CD4-positive, alpha-beta memory T cell (primary cell): Measurements from ENCODE around the gene EML6. TPM values are rescaled to one million over a fixed set of nuclear protein-coding genes. Genes with fewer than 3 reads are reported as not detected.

Experiments used
- CTCF ChIA-PET: fragments of 350-600 bp; sonication (Branson Sonifier 250); formaldehyde crosslinking; loops from one replicate; lab custom pipeline; 2021; ENCODE audit warnings: inconsistent platforms; ENCODE audit not compliant: partially characterized antibody; lab: Charles Lee
- POLR2A ChIA-PET: fragments of 350-600 bp; sonication (Branson Sonifier 250); formaldehyde crosslinking; loops from one replicate; lab custom pipeline; 2021; ENCODE audit not compliant: partially characterized antibody; lab: Charles Lee
- DNase-seq, 5 donors: peaks; one replicate each; pipeline versions ENCODE4 v3.0.0 to v3.0.0-alpha.2; 2020 to 2022; ENCODE audit warnings: mixed read lengths in 1 of 5
- H3K27ac ChIP-seq: one replicate; pipeline ENCODE4 v1.7.0; 2013; ENCODE audit warnings: low read depth, low read length
- H3K27me3 ChIP-seq: 2 replicates; pipeline ENCODE4 v1.7.0; 2013; ENCODE audit warnings: mild to moderate bottlenecking, low read length, moderate library complexity; ENCODE audit not compliant: insufficient read depth
- H3K36me3 ChIP-seq: 2 replicates; pipeline ENCODE4 v1.7.0; 2013; ENCODE audit warnings: mild to moderate bottlenecking, low read length, moderate library complexity; ENCODE audit not compliant: insufficient read depth
- H3K4me1 ChIP-seq: 2 replicates; pipeline ENCODE4 v1.7.0; 2013; ENCODE audit warnings: mild to moderate bottlenecking, low read length, moderate library complexity; ENCODE audit not compliant: insufficient read depth
- H3K4me3 ChIP-seq, 2 donors: one replicate each; pipeline ENCODE4 v1.7.0; 2013; ENCODE audit warnings: low read length in 2 of 2, mild to moderate bottlenecking in 1 of 2
- H3K9me3 ChIP-seq, 2 donors: one replicate each; pipeline ENCODE4 v1.7.0; 2013; ENCODE audit warnings: low read length in 2 of 2, control low read depth in 1 of 2; ENCODE audit not compliant: control insufficient read depth in 1 of 2
- H3K27ac Mint-ChIP-seq, 7 donors: one replicate each; pipeline ENCODE4 v1.8.0; 2020 to 2021; ENCODE audit warnings: mixed read lengths in 7 of 7, mild to moderate bottlenecking in 6 of 7, inconsistent platforms in 3 of 7, moderate library complexity in 3 of 7
- H3K27me3 Mint-ChIP-seq, 2 donors: one replicate each; pipeline ENCODE4 v1.8.0; 2020 to 2021; ENCODE audit warnings: mixed read lengths in 2 of 2
- H3K36me3 Mint-ChIP-seq, 2 donors: one replicate each; pipeline ENCODE4 v1.8.0; 2020 to 2021; ENCODE audit warnings: mixed read lengths in 2 of 2, inconsistent platforms in 1 of 2, mild to moderate bottlenecking in 1 of 2
- H3K4me1 Mint-ChIP-seq, 4 donors: one replicate each; pipeline ENCODE4 v1.8.0; 2020 to 2021; ENCODE audit warnings: mixed read lengths in 4 of 4, mild to moderate bottlenecking in 1 of 4
- H3K4me3 Mint-ChIP-seq, 8 donors: one replicate each; pipeline ENCODE4 v1.8.0; 2020 to 2021; ENCODE audit warnings: mixed read lengths in 8 of 8, mild to moderate bottlenecking in 7 of 8, moderate library complexity in 6 of 8, inconsistent platforms in 3 of 8
- H3K9me3 Mint-ChIP-seq, 8 donors: one replicate each; pipeline ENCODE4 v1.8.0; 2020 to 2021; ENCODE audit warnings: mixed read lengths in 8 of 8, mild to moderate bottlenecking in 5 of 8, inconsistent platforms in 3 of 8, moderate library complexity in 1 of 8
- intact Hi-C: fragments of 100-400 bp; cut with micrococcal nuclease; formaldehyde crosslinking; loops from one replicate; pipeline ENCODE4 v1.15.1; 2023
- polyA plus RNA-seq, 2 donors: library from polyadenylated mRNA; unstranded; fragments of 300-500 nt; fragmentation: Illumina TruSeq; gene quantifications; one replicate each; pipeline ENCODE4 v1.2.3, GENCODE V29; 2021
- total RNA-seq, 2 experiments: library from RNA; stranded (reverse); gene quantifications; one replicate each; pipeline ENCODE4 v1.2.3, GENCODE V29; 2021

The EML6 gene
- total and polyA plus RNA-seq, 4 experiments from 2014 or later = 0.02 to 3.9 (median 1.8) TPM; not detected in 1

DNA sequence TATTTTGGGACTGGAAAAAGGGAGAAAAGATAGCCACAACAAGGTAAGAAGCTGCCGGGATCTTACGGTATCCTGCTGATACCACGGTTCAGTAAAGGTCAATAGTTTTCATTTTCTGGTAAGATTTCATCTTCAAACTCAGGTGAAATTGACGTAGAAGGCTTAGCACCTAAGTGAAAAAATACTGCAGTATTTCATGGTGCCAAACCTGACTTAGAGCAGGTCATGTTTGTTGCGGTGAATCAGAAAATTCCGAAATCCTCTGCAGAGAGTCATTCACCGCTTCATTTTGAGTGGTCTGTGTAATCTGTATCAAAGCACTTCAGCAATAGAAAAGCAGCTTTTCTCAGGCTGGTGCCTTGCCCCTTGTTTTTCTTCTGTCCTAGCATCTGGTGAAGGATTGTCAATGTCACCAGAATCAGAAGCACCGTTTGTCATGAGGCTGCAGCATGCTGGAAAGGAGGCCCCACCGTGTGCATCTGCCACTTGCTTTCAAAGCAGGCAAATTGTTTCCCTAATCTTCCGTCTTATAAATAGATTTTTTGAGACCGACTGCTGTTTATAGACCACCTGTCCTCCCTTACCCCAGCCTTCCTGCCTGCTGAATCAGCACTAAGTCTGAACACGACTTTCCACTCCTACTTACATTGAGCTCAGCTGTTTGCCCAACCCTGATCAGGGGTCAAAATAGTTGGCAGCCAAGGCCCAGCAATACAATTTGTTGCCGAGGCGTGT is 156.3 kb downstream of the EML6 start:
- Mint-ChIP-seq H3K27ac (no peak overlapping the region), H3K4me3 (no peak overlapping the region)
- POLR2A ChIA-PET = no interaction called here

GRCh38 chr2:54880428-54880827 is 157.0 kb downstream of the EML6 start:
- no peaks in the 10 kb centered on the region for H3K36me3 ChIP-seq
- DNase-seq = no peak
- Mint-ChIP-seq H3K9me3 (no peaks in the 10 kb centered on the region), H3K27ac (no peak overlapping the region), H3K27me3 (peaks cover 2 to 3% of the 10 kb centered on the region in 2 donors), H3K4me3 (no peak overlapping the region), H3K4me1 (no peaks in the 10 kb centered on the region), H3K36me3 (no peaks in the 10 kb centered on the region)
- no peaks in the 10 kb centered on the region for H3K9me3 ChIP-seq
- intact Hi-C loops = no loop called here
- no peaks in the 10 kb centered on the region for H3K27me3 ChIP-seq
- H3K27ac ChIP-seq = no peak overlapping the region
- H3K4me1 ChIP-seq = no peaks in the 10 kb centered on the region
- POLR2A ChIA-PET = interaction anchor here (1.6 kb wide), 1 partner anchor 10 kb away, joined by 3 read pairs; no protein-coding TSS in a partner anchor
- CTCF ChIA-PET = interaction anchor here (1.1 kb wide), 1 partner anchor 19 kb away, joined by 3 read pairs; no protein-coding TSS in a partner anchor
- no peak overlapping the region for H3K4me3 ChIP-seq

More for the DNA sequence above, 156.3 kb downstream of the EML6 start:
- intact Hi-C loops = no loop called here
- Mint-ChIP-seq H3K4me1 (no peaks in the 10 kb centered on the region), H3K27me3 (peaks cover 2 to 3% of the 10 kb centered on the region in 2 donors), H3K9me3 (no peaks in the 10 kb centered on the region), H3K36me3 (no peaks in the 10 kb centered on the region)
- Histone ChIP-seq H3K4me3 (no peak overlapping the region), H3K27me3 (no peaks in the 10 kb centered on the region), H3K36me3 (no peaks in the 10 kb centered on the region), H3K9me3 (no peaks in the 10 kb centered on the region), H3K27ac (no peak overlapping the region), H3K4me1 (no peaks in the 10 kb centered on the region)
- DNase-seq = no peak
- CTCF ChIA-PET = interaction anchor here (1.1 kb wide), 1 partner anchor 20 kb away, joined by 3 read pairs; no protein-coding TSS in a partner anchor

DNA sequence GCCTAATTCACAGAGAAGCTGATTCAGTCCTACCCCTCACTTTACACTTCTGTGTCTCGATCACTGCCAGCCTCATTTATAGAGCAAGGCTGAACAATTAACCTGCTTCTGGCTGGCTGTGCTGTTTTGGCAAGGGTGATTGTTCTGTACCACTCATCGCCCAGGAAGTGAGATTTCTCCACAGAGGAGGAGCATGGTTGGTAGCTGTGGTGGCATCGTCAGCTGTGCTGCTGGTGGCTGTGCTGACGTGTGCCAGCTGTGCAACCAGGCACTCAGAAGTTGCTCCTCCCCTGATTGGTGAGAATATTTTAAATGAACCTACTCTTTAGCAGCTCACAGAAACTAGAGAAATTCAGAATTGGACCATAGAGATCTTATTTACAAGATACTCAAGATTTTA is 158.3 kb downstream of the EML6 start:
- no peaks in the 10 kb centered on the region for H3K36me3 ChIP-seq
- Mint-ChIP-seq H3K27me3 (peaks cover 2 to 3% of the 10 kb centered on the region in 2 donors), H3K27ac (no peak overlapping the region), H3K9me3 (no peaks in the 10 kb centered on the region), H3K36me3 (no peaks in the 10 kb centered on the region), H3K4me3 (no peak overlapping the region), H3K4me1 (no peaks in the 10 kb centered on the region)
- CTCF ChIA-PET = interaction anchor here (0.9 kb wide), 1 partner anchor 43 kb away, joined by 3 read pairs; no protein-coding TSS in a partner anchor
- H3K4me3 ChIP-seq = no peak overlapping the region
- POLR2A ChIA-PET = interaction anchor here (1.6 kb wide), 1 partner anchor 9 kb away, joined by 3 read pairs; no protein-coding TSS in a partner anchor
- H3K9me3 ChIP-seq = no peaks in the 10 kb centered on the region
- H3K4me1 ChIP-seq = no peaks in the 10 kb centered on the region
- no peak for DNase-seq
- H3K27ac ChIP-seq = no peak overlapping the region
- no peaks in the 10 kb centered on the region for H3K27me3 ChIP-seq
- intact Hi-C loops = no loop called here

DNA sequence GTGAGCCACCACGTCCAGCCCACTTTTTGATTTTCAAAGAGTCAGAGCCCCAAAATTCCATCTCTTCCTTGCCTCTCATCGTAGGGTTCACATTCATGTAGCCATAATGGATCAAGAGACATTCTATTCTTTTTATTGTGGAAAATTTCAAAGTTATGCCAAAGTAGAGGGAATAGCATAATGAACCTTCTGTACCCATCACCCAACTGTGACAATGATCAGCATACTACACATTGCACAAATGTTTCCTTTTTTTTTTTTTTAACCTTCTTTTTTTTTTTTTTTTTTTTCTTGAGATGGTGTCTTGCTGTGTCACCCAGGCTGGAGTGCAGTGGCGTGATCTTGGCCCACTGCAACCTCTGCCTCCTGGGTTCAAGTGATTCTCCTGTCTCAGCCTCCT is 162.4 kb downstream of the EML6 start:
- Mint-ChIP-seq H3K4me1 (no peaks in the 10 kb centered on the region), H3K27me3 (peaks cover 3 to 10% of the 10 kb centered on the region in 2 donors), H3K9me3 (no peaks in the 10 kb centered on the region), H3K36me3 (no peaks in the 10 kb centered on the region), H3K27ac (no peak overlapping the region), H3K4me3 (no peak overlapping the region)
- ChIA-PET CTCF (no interaction called here), POLR2A (no interaction called here)
- intact Hi-C loops = no loop called here
- H3K36me3 ChIP-seq = no peaks in the 10 kb centered on the region
- H3K4me1 ChIP-seq = no peaks in the 10 kb centered on the region
- DNase-seq = no peak
- no peak overlapping the region for H3K4me3 ChIP-seq
- H3K9me3 ChIP-seq = no peaks in the 10 kb centered on the region
- H3K27ac ChIP-seq = no peak overlapping the region
- H3K27me3 ChIP-seq = no peaks in the 10 kb centered on the region

DNA sequence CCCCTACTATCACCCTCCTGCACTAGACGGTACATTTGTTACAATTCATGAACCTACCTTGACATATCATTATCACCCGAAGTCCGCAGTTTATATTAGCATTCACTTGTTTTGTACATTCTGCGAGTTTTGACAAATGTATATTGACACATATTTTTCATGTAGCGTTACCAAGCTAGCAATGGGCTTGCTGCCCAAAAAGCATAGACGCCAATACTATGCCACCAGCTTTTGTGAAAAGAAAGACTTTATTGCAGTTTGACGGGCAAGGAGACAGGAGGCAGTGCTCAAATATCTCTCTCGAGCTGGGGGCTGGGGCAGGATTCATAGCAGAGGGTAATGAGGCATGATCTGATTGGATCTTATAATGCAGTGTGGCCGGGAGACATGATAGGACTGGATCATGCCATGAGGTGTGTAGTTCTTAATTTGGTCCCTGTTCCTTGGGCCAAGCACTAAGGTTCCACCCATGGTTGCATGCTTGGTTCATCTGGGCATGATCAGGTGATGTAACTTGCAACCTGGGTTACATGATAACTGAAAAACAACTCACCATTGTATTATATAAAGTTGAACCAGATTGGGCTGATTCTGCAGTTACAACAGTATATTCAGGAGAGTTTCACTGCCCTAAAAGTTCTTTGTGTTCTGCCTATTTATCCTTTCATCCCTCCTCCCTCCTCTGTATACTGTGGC is 164.5 kb downstream of the EML6 start:
- intact Hi-C loops = no loop called here
- Mint-ChIP-seq H3K36me3 (no peaks in the 10 kb centered on the region), H3K4me1 (no peaks in the 10 kb centered on the region), H3K27ac (no peak overlapping the region), H3K9me3 (no peaks in the 10 kb centered on the region), H3K4me3 (no peak overlapping the region), H3K27me3 (peaks cover 3 to 8% of the 10 kb centered on the region in 2 donors)
- ChIA-PET CTCF (no interaction called here), POLR2A (interaction anchor here (1.8 kb wide), 1 partner anchor 162 kb away, joined by 4 read pairs; the partner anchor contains the start of gene RTN4)
- no peaks in the 10 kb centered on the region for H3K36me3 ChIP-seq
- DNase-seq = no peak
- no peak overlapping the region for H3K27ac ChIP-seq
- H3K4me3 ChIP-seq = no peak overlapping the region
- H3K9me3 ChIP-seq = no peaks in the 10 kb centered on the region
- H3K27me3 ChIP-seq = no peaks in the 10 kb centered on the region
- no peaks in the 10 kb centered on the region for H3K4me1 ChIP-seq

- Histone ChIP-seq H3K27me3 (no peaks in the 10 kb centered on the region), H3K36me3 (no peaks in the 10 kb centered on the region), H3K4me3 (no peak overlapping the region), H3K4me1 (no peaks in the 10 kb centered on the region), H3K27ac (no peak overlapping the region), H3K9me3 (no peaks in the 10 kb centered on the region)
- Mint-ChIP-seq H3K27me3 (peaks cover 3 to 8% of the 10 kb centered on the region in 2 donors), H3K4me1 (no peaks in the 10 kb centered on the region), H3K4me3 (no peak overlapping the region), H3K36me3 (no peaks in the 10 kb centered on the region), H3K9me3 (no peaks in the 10 kb centered on the region), H3K27ac (no peak overlapping the region)
- intact Hi-C loops = no loop called here
- ChIA-PET POLR2A (interaction anchor here (1.8 kb wide), 1 partner anchor 161 kb away, joined by 4 read pairs; the partner anchor contains the start of gene RTN4), CTCF (interaction anchor here (0.9 kb wide), 1 partner anchor 9 kb away, joined by 3 read pairs; no protein-coding TSS in a partner anchor)
- no peak for DNase-seq
These were observed 165.6 kb downstream of the EML6 start for GRCh38 chr2:54889053-54889452.

- intact Hi-C loops = no loop called here
- Histone ChIP-seq H3K9me3 (no peaks in the 10 kb centered on the region), H3K27me3 (no peaks in the 10 kb centered on the region), H3K27ac (no peak overlapping the region), H3K4me1 (no peaks in the 10 kb centered on the region), H3K4me3 (no peak overlapping the region), H3K36me3 (no peaks in the 10 kb centered on the region)
- Mint-ChIP-seq H3K4me1 (peaks cover 0 to 3% (median 0%) of the 10 kb centered on the region in 4 donors), H3K27ac (no peak overlapping the region), H3K36me3 (peaks cover 0 to 9% of the 10 kb centered on the region in 2 donors), H3K9me3 (peaks cover 0 to 7% (median 0%) of the 10 kb centered on the region in 8 donors), H3K27me3 (peaks cover 3 to 8% of the 10 kb centered on the region in 2 donors), H3K4me3 (no peak overlapping the region)
- ChIA-PET CTCF (interaction anchor here (0.7 to 1.7 kb wide), 3 partner anchors 8 to 286 kb away, joined by 3 to 8 read pairs (median 3); no protein-coding TSS in a partner anchor), POLR2A (no interaction called here)
- no peak for DNase-seq
These were observed 168.4 kb downstream of the EML6 start for GRCh38 chr2:54891909-54892308.
